Left lung (tissue), 10 donors: Measurements from ENCODE around the gene PCDHA5. TPM values are rescaled to one million over a fixed set of nuclear protein-coding genes. Genes with fewer than 3 reads are reported as not detected.
A peak's percentile ranks its signal among the peaks of the same experiment; 100 is the strongest.

Experiments used
- ATAC-seq: fragments of 200-7000 bp; cut with Tn5 transposase; one replicate; pipeline ENCODE4 v1.9.1; 2020; ENCODE audit warnings: moderate library complexity
- DNase-seq, 4 donors: peaks; one replicate each; pipeline ENCODE4 v3.0.0-alpha.2; 2013 to 2020
- H3K27ac ChIP-seq, 2 donors: fragments of 200-600 bp; sonication (generic) in 1 of 2; one replicate each; pipeline versions ENCODE4 v1.5.0 to v1.8.0; 2020 to 2021
- H3K27me3 ChIP-seq, 2 donors: fragments of 200-600 bp; sonication (generic) in 1 of 2; one replicate each; pipeline versions ENCODE4 v1.5.0 to v1.8.0; 2020 to 2021
- H3K36me3 ChIP-seq, 2 donors: fragments of 200-600 bp; sonication (generic) in 1 of 2; one replicate each; pipeline versions ENCODE4 v1.5.0 to v1.8.0; 2020 to 2021
- H3K4me1 ChIP-seq, 2 donors: fragments of 200-600 bp; one replicate each; pipeline ENCODE4 v1.8.0; 2021
- H3K4me3 ChIP-seq, 2 donors: fragments of 200-600 bp; sonication (generic) in 1 of 2; one replicate each; pipeline versions ENCODE4 v1.5.0 to v1.8.0; 2020 to 2021; ENCODE audit warnings: mild to moderate bottlenecking in 1 of 2
- H3K9me3 ChIP-seq, 2 donors: fragments of 200-600 bp; sonication (generic) in 1 of 2; one replicate each; pipeline versions ENCODE4 v1.5.0 to v1.8.0; 2020 to 2021
- CTCF ChIP-seq, 2 donors: fragments of 200-600 bp; sonication (generic) in 1 of 2; IDR thresholded peaks; one replicate each; pipeline versions ENCODE4 v1.5.0 to v1.8.0; 2021; ENCODE audit warnings: antibody characterized with exemption in 2 of 2
- intact Hi-C, 2 donors: fragments of 100-400 bp; cut with DNase I; formaldehyde crosslinking; loops; one replicate each; pipeline versions ENCODE4 v1.11.2 to v1.14.2; 2022
- polyA plus RNA-seq, 6 donors: library from polyadenylated mRNA; unstranded; fragments of 120-200 nt; gene quantifications; one replicate each; pipeline ENCODE4 v1.2.1, GENCODE V29; 2013; ENCODE audit not compliant: insufficient read length in 6 of 6
- total RNA-seq, 2 donors: library from RNA; stranded (reverse); fragmentation: NEBNext Ultra II Directional; extraction: Animal tissue kit (Norgen Biotek cat#: 25700); gene quantifications; one replicate each; pipeline ENCODE4 v1.2.1, GENCODE V29; 2021
- donor health status: DM: no; HTN: yes; CAD: no.
- donor health status: DM: no; HTN: no; CAD: no.

Gene PCDHA5
- total and polyA plus RNA-seq, 8 donors: 0.06 to 0.64 (median 0.10) TPM

GRCh38 chr5:140868721-140869554 is 47.5 kb downstream of the PCDHA5 start, which contains the start of gene PCDHA11:
Gene PCDHA11, plus strand, starts transcription at chr5:140868957. Its CDS starts 147 bp downstream, at chr5:140869104.
- Histone ChIP-seq H3K9me3 (peaks cover 0 to 30% of the 10 kb centered on the region in 2 donors), H3K36me3 (no peaks in the 10 kb centered on the region), H3K27me3 (peaks cover 0 to 70% of the 10 kb centered on the region in 2 donors), H3K4me1 (no peaks in the 10 kb centered on the region), H3K27ac (no peak within 1 kb of the TSS), H3K4me3 (peak within 1 kb of the TSS in 1 of 2 donors; percentile 25)
- ATAC-seq: peak; percentile 88
- peak in 1 of 4 donors; percentile 18 for DNase-seq
- TF ChIP-seq CTCF (IDR thresholded peaks at IDR 0.05): no peak
- intact Hi-C loops: no loop called here

GRCh38 chr5:140869555-140869886 is 48.1 kb downstream of the PCDHA5 start:
- no peak overlapping the region for H3K27ac ChIP-seq
- intact Hi-C loops: no loop called here
- H3K4me3 ChIP-seq: peak overlapping the region in 1 of 2 donors; percentile 25
- peaks cover 0 to 30% of the 10 kb centered on the region in 2 donors for H3K9me3 ChIP-seq
- H3K27me3 ChIP-seq: peaks cover 4 to 75% of the 10 kb centered on the region in 2 donors
- H3K36me3 ChIP-seq: no peaks in the 10 kb centered on the region
- no peaks in the 10 kb centered on the region for H3K4me1 ChIP-seq
- ATAC-seq (peak; percentile 69), DNase-seq (no peak)
- no peak for TF ChIP-seq CTCF (IDR thresholded peaks at IDR 0.05)

GRCh38 chr5:140870221-140871201 is 49.1 kb downstream of the PCDHA5 start:
- TF ChIP-seq CTCF (IDR thresholded peaks at IDR 0.05): no peak
- no peaks in the 10 kb centered on the region for H3K36me3 ChIP-seq
- intact Hi-C loops: no loop called here
- peaks cover 0 to 35% of the 10 kb centered on the region in 2 donors for H3K9me3 ChIP-seq
- DNase-seq (peak in 1 of 4 donors; percentile 77), ATAC-seq (no peak)
- no peaks in the 10 kb centered on the region for H3K4me1 ChIP-seq
- no peak overlapping the region for H3K27ac ChIP-seq
- H3K4me3 ChIP-seq: no peak overlapping the region
- peaks cover 12 to 85% of the 10 kb centered on the region in 2 donors for H3K27me3 ChIP-seq

Other genes with a start within 250 kb of the PCDHA5 start
- gene CD14, start 188.4 kb upstream of the PCDHA5 start, total RNA-seq: 100 to 1,000 TPM in 1 of 2 donors, 10 to 100 TPM in 1; 76.8 to 252 TPM
- 10 to 100 TPM; 11.1 to 21.1 (median 18.8) TPM for gene CD14, start 188.4 kb upstream of the PCDHA5 start, polyA plus RNA-seq
- gene TMCO6, start 182.2 kb upstream of the PCDHA5 start, total RNA-seq: 10 to 100 TPM in 1 of 2 donors, 1 to 10 TPM in 1; 7.6 to 12.8 TPM
- gene TMCO6, start 182.2 kb upstream of the PCDHA5 start, polyA plus RNA-seq: 10 to 100 TPM; 18.7 to 23.1 (median 19.7) TPM
- 10 to 100 TPM; 50.2 to 62.8 TPM for gene NDUFA2, start 174.0 kb upstream of the PCDHA5 start, total RNA-seq
- 10 to 100 TPM; 56.3 to 68.2 (median 64.1) TPM for gene NDUFA2, start 174.0 kb upstream of the PCDHA5 start, polyA plus RNA-seq
- 10 to 100 TPM; 53.9 to 58.5 TPM for gene IK, start 173.8 kb upstream of the PCDHA5 start, total RNA-seq
- gene IK, start 173.8 kb upstream of the PCDHA5 start, polyA plus RNA-seq: 100 to 1,000 TPM; 131 to 178 (median 164) TPM
- gene WDR55, start 156.7 kb upstream of the PCDHA5 start, total RNA-seq: 10 to 100 TPM; 21.0 to 26.5 TPM
- gene WDR55, start 156.7 kb upstream of the PCDHA5 start, polyA plus RNA-seq: 10 to 100 TPM; 17.8 to 24.0 (median 20.7) TPM
- under 1 TPM; 0.41 to 0.71 TPM for gene DND1, start 148.0 kb upstream of the PCDHA5 start, total RNA-seq
- 1 to 10 TPM in 2 of 6 donors, under 1 TPM in 2, not detected in 2; 0.36 to 1.3 (median 0.80) TPM for gene DND1, start 148.0 kb upstream of the PCDHA5 start, polyA plus RNA-seq
- gene HARS1, start 130.2 kb upstream of the PCDHA5 start, total RNA-seq: 10 to 100 TPM; 36.2 to 50.4 TPM
- gene HARS1, start 130.2 kb upstream of the PCDHA5 start, polyA plus RNA-seq: 10 to 100 TPM; 70.5 to 82.8 (median 74.3) TPM
- 10 to 100 TPM; 23.4 to 25.2 TPM for gene HARS2, start 130.2 kb upstream of the PCDHA5 start, total RNA-seq
- gene HARS2, start 130.2 kb upstream of the PCDHA5 start, polyA plus RNA-seq: 10 to 100 TPM; 46.4 to 57.4 (median 51.2) TPM
- gene ZMAT2, start 121.2 kb upstream of the PCDHA5 start, total RNA-seq: 10 to 100 TPM; 40.6 to 43.8 TPM
- 100 to 1,000 TPM in 5 of 6 donors, 10 to 100 TPM in 1; 97.8 to 133 (median 118) TPM for gene ZMAT2, start 121.2 kb upstream of the PCDHA5 start, polyA plus RNA-seq
- gene PCDHA1, start 35.5 kb upstream of the PCDHA5 start, total RNA-seq: not detected
- under 1 TPM in 4 of 6 donors, not detected in 2; 0.06 to 0.14 (median 0.11) TPM for gene PCDHA1, start 35.5 kb upstream of the PCDHA5 start, polyA plus RNA-seq
- gene PCDHA2, start 26.8 kb upstream of the PCDHA5 start, total RNA-seq: under 1 TPM; 0.18 to 0.52 TPM
- gene PCDHA2, start 26.8 kb upstream of the PCDHA5 start, polyA plus RNA-seq: under 1 TPM; 0.15 to 0.46 (median 0.35) TPM
- under 1 TPM; 0.50 to 0.73 TPM for gene PCDHA3, start 20.6 kb upstream of the PCDHA5 start, total RNA-seq
- under 1 TPM; 0.21 to 0.46 (median 0.40) TPM for gene PCDHA3, start 20.6 kb upstream of the PCDHA5 start, polyA plus RNA-seq
- gene PCDHA4, start 14.5 kb upstream of the PCDHA5 start, total RNA-seq: under 1 TPM; 0.65 to 0.79 TPM
- gene PCDHA4, start 14.5 kb upstream of the PCDHA5 start, polyA plus RNA-seq: under 1 TPM; 0.20 to 0.70 (median 0.46) TPM
- gene PCDHA6, start 6.3 kb downstream of the PCDHA5 start, total RNA-seq: 1 to 10 TPM in 1 of 2 donors, under 1 TPM in 1; 0.76 to 1.8 TPM
- gene PCDHA6, start 6.3 kb downstream of the PCDHA5 start, polyA plus RNA-seq: under 1 TPM; 0.34 to 0.90 (median 0.46) TPM
- gene PCDHA7, start 12.7 kb downstream of the PCDHA5 start, total RNA-seq: under 1 TPM; 0.52 to 0.87 TPM
- gene PCDHA7, start 12.7 kb downstream of the PCDHA5 start, polyA plus RNA-seq: under 1 TPM; 0.10 to 0.66 (median 0.49) TPM
- gene PCDHA8, start 19.6 kb downstream of the PCDHA5 start, total RNA-seq: under 1 TPM in 1 of 2 donors, not detected in 1; 0.21 TPM
- gene PCDHA8, start 19.6 kb downstream of the PCDHA5 start, polyA plus RNA-seq: under 1 TPM; 0.05 to 0.16 (median 0.12) TPM
- under 1 TPM in 1 of 2 donors, not detected in 1; 0.20 TPM for gene PCDHA9, start 26.8 kb downstream of the PCDHA5 start, total RNA-seq
- gene PCDHA9, start 26.8 kb downstream of the PCDHA5 start, polyA plus RNA-seq: under 1 TPM; 0.03 to 0.11 (median 0.06) TPM
- 1 to 10 TPM in 1 of 2 donors, under 1 TPM in 1; 0.47 to 1.7 TPM for gene PCDHA10, start 34.3 kb downstream of the PCDHA5 start, total RNA-seq
- gene PCDHA10, start 34.3 kb downstream of the PCDHA5 start, polyA plus RNA-seq: under 1 TPM; 0.14 to 0.65 (median 0.39) TPM
- gene PCDHA11, start 47.3 kb downstream of the PCDHA5 start, total RNA-seq: 1 to 10 TPM; 1.4 to 1.5 TPM
- gene PCDHA11, start 47.3 kb downstream of the PCDHA5 start, polyA plus RNA-seq: under 1 TPM; 0.15 to 0.53 (median 0.27) TPM
- 1 to 10 TPM; 3.6 to 7.4 TPM for gene PCDHA12, start 53.7 kb downstream of the PCDHA5 start, total RNA-seq
- gene PCDHA12, start 53.7 kb downstream of the PCDHA5 start, polyA plus RNA-seq: under 1 TPM in 5 of 6 donors, not detected in 1; 0.03 to 0.09 (median 0.06) TPM
- 1 to 10 TPM; 1.5 to 1.7 TPM for gene PCDHA13, start 60.5 kb downstream of the PCDHA5 start, total RNA-seq
- gene PCDHA13, start 60.5 kb downstream of the PCDHA5 start, polyA plus RNA-seq: under 1 TPM; 0.09 to 0.38 (median 0.26) TPM
- 1 to 10 TPM; 6.7 to 8.3 TPM for gene PCDHAC1, start 104.7 kb downstream of the PCDHA5 start, total RNA-seq
- under 1 TPM; 0.26 to 0.53 (median 0.32) TPM for gene PCDHAC1, start 104.7 kb downstream of the PCDHA5 start, polyA plus RNA-seq
- 10 to 100 TPM in 1 of 2 donors, 1 to 10 TPM in 1; 9.9 to 12.6 TPM for gene PCDHAC2, start 144.9 kb downstream of the PCDHA5 start, total RNA-seq
- 1 to 10 TPM; 2.8 to 4.5 (median 3.1) TPM for gene PCDHAC2, start 144.9 kb downstream of the PCDHA5 start, polyA plus RNA-seq
- under 1 TPM; 0.06 to 0.10 TPM for gene PCDHB1, start 229.8 kb downstream of the PCDHA5 start, total RNA-seq
- gene PCDHB1, start 229.8 kb downstream of the PCDHA5 start, polyA plus RNA-seq: under 1 TPM; 0.06 to 0.14 (median 0.11) TPM